DOHH2 (cell line): ENCODE results near the gene FKBP8.

Experiments
- EZH2phosphoT487 ChIP-seq: fragments of 200-600 bp; sonication (generic); IDR thresholded peaks from 2 replicates; pipeline ENCODE4 v1.6.1; 2017; ENCODE audit warnings: borderline replicate concordance, mild to moderate bottlenecking, antibody characterized with exemption, low read length, moderate library complexity, mixed read lengths
- TF ChIP-seq, protein P1 (sequence below): fragments of 200-600 bp; sonication (generic); IDR thresholded peaks from one replicate; pipeline ENCODE4 v1.5.1; 2014; ENCODE audit warnings: antibody characterized with exemption, mild to moderate bottlenecking, low read depth, low read length; ENCODE audit not compliant: poor library complexity, severe bottlenecking

DNA sequence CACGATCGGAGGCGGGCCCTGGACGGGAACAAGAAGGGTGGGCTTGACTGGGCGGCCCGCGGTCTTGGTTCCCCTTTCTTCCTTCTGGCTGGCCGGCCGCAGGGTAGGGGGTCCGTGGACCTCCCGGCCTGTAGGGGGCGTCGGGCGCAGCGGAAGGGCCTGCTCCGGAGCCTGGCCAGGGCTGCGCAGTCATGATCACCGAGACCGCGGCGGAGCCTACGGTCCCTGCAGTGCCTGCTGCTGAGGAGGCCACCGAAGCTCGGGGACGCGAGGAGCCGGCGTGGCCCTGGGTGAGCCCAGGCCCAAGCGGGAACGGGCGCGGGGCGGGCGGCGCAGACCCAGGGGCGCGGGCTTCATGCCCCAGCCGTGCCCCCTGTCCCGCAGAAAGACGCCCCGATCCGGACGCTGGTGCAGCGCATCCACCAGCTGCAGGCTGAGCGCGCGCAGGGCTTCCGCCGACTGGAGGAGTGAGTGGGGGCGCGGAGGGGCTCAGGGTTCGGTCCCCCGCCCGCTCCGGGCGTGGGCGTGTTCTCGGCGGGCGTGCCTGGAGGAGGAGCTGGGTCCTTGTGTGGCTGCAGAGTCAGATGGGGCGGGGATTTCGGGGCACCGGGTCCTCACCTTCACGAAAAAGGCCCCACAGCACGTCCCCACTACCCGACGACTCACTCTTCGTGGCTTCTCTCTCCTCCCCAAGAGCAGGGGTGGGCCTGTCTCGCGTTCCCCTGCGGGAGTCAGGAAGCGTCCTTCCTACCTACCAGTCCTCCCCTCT lies 45.4 kb upstream of the FKBP8 start, which contains the start of gene REX1BD:
- TF ChIP-seq, protein P1, sequence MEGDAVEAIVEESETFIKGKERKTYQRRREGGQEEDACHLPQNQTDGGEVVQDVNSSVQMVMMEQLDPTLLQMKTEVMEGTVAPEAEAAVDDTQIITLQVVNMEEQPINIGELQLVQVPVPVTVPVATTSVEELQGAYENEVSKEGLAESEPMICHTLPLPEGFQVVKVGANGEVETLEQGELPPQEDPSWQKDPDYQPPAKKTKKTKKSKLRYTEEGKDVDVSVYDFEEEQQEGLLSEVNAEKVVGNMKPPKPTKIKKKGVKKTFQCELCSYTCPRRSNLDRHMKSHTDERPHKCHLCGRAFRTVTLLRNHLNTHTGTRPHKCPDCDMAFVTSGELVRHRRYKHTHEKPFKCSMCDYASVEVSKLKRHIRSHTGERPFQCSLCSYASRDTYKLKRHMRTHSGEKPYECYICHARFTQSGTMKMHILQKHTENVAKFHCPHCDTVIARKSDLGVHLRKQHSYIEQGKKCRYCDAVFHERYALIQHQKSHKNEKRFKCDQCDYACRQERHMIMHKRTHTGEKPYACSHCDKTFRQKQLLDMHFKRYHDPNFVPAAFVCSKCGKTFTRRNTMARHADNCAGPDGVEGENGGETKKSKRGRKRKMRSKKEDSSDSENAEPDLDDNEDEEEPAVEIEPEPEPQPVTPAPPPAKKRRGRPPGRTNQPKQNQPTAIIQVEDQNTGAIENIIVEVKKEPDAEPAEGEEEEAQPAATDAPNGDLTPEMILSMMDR, result peak; percentile 89
- no peak for TF ChIP-seq EZH2phosphoT487
